ENCODE measurements around the gene SGTB. TPM values are rescaled to one million over a fixed set of nuclear protein-coding genes. Genes with fewer than 3 reads are reported as not detected.
"Not testable (repeated sequence)": the region's sequence is repeated elsewhere in the genome, so short reads cannot be mapped to it uniquely, and the experiment has no call there.

Gene SGTB
- polyA plus RNA-seq, 4 donors = 0.81 to 2.2 (median 2.1) TPM; not detected in 1

DNA sequence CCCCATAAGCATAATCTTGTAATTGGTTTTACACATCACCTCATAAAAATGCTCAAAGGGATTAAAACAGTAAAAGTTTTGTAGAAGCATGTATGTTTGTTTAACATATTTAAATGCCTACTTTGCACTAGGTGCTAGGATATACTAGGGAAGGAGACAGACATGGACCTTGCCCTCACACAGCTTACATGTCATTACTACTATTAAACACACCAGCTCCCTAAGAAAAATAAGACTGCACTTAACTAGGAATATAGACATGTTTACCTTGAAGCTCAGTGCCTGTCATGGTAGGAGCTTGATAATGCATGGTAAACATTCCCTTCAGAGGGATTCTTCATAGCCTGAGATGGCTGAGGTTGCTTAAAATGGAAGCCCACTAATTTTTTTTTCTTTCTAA is 90.9 kb downstream of the SGTB start:
- no peak overlapping the region for H3K4me3 ChIP-seq (ENCODE audit: low read depth in 1 of 3, low read length in 3 of 3)
- H3K27ac ChIP-seq (ENCODE audit: low read depth in 1 of 3, low read length in 2 of 3) = no peak overlapping the region
- H3K36me3 ChIP-seq (ENCODE audit: control insufficient read depth in 3 of 3, insufficient read depth in 2 of 3, low read depth in 1 of 3, low read length in 3 of 3) = peaks cover 0 to 8% (median 0%) of the 10 kb centered on the region in 3 donors
- FAIRE-seq (no peak), DNase-seq (peak in 1 of 2 donors; percentile 33)
- no peaks in the 10 kb centered on the region for H3K9me3 ChIP-seq (ENCODE audit: control insufficient read depth in 2 of 2, insufficient read depth in 1 of 2, low read depth in 1 of 2, low read length in 1 of 2)
- H3K27me3 ChIP-seq (ENCODE audit: control insufficient read depth in 3 of 3, insufficient read depth in 3 of 3, low read length in 3 of 3) = no peaks in the 10 kb centered on the region
- no peaks in the 10 kb centered on the region for H3K4me1 ChIP-seq (ENCODE audit: control insufficient read depth in 3 of 3, insufficient read depth in 2 of 3, low read depth in 1 of 3, low read length in 2 of 3)

DNA sequence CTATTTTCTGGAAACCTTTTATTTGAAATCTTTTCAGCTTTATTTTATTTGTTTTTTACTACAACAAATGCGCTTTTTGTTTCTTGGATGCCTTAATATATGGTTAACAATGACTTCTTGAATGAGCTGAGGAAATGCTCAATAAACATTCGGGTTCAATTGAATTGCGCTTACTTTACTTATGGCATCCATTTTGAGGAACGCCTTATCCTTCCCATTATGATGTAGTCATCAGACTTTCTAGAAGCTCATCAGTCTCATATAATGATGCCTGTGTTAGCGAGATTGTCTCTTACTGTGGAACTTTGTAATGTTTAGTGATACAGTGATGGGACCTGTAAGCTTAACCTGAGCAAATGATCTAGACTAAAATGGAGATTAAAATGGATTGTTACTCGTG is 96.2 kb downstream of the SGTB start:
- Histone ChIP-seq H3K27me3 (ENCODE audit: control insufficient read depth in 3 of 3, insufficient read depth in 3 of 3, low read length in 3 of 3) (no peaks in the 10 kb centered on the region), H3K4me1 (ENCODE audit: control insufficient read depth in 3 of 3, insufficient read depth in 2 of 3, low read depth in 1 of 3, low read length in 2 of 3) (peaks cover 2 to 5% (median 4%) of the 10 kb centered on the region in 3 donors), H3K27ac (ENCODE audit: low read depth in 1 of 3, low read length in 2 of 3) (peak overlapping the region in 1 of 3 donors; percentile 78), H3K36me3 (ENCODE audit: control insufficient read depth in 3 of 3, insufficient read depth in 2 of 3, low read depth in 1 of 3, low read length in 3 of 3) (peaks cover 0 to 7% (median 0%) of the 10 kb centered on the region in 3 donors), H3K9me3 (ENCODE audit: control insufficient read depth in 2 of 2, insufficient read depth in 1 of 2, low read depth in 1 of 2, low read length in 1 of 2) (no peaks in the 10 kb centered on the region), H3K4me3 (ENCODE audit: low read depth in 1 of 3, low read length in 3 of 3) (peak overlapping the region in 1 of 3 donors; percentile 90)
- WGBS, 3 donors = 37 to 56% (median 48%) methylated on average over 6 of the region's 6 CpGs
- FAIRE-seq = no peak
- DNase-seq = peak in 1 of 2 donors; percentile 9

GRCh38 chr5:65624571-65625555 is 97.0 kb downstream of the SGTB start, which contains the start of the genes SHLD3 and TRAPPC13:
Gene SHLD3 (plus strand): TSS chr5:65625027. CDS start chr5:65629588, 4,561 bp downstream.
Gene TRAPPC13 (plus strand): TSS chr5:65625027. CDS start chr5:65625061, 34 bp downstream.
- peak; percentile 90 to 95 for DNase-seq
- WGBS, 3 donors = 0 to 1% (median 0%) methylated on average over 36 of the region's 36 CpGs
- no peak for FAIRE-seq
- Histone ChIP-seq H3K9me3 (ENCODE audit: control insufficient read depth in 2 of 2, insufficient read depth in 1 of 2, low read depth in 1 of 2, low read length in 1 of 2) (no peaks in the 10 kb centered on the region), H3K4me1 (ENCODE audit: control insufficient read depth in 3 of 3, insufficient read depth in 2 of 3, low read depth in 1 of 3, low read length in 2 of 3) (peaks cover 2 to 5% (median 4%) of the 10 kb centered on the region in 3 donors), H3K27ac (ENCODE audit: low read depth in 1 of 3, low read length in 2 of 3) (peak within 1 kb of the TSS; percentile 66 to 94 (median 78)), H3K27me3 (ENCODE audit: control insufficient read depth in 3 of 3, insufficient read depth in 3 of 3, low read length in 3 of 3) (no peaks in the 10 kb centered on the region), H3K36me3 (ENCODE audit: control insufficient read depth in 3 of 3, insufficient read depth in 2 of 3, low read depth in 1 of 3, low read length in 3 of 3) (peaks cover 0 to 7% (median 0%) of the 10 kb centered on the region in 3 donors), H3K4me3 (ENCODE audit: low read depth in 1 of 3, low read length in 3 of 3) (peak within 1 kb of the TSS; percentile 90 to 98 (median 93))

DNA sequence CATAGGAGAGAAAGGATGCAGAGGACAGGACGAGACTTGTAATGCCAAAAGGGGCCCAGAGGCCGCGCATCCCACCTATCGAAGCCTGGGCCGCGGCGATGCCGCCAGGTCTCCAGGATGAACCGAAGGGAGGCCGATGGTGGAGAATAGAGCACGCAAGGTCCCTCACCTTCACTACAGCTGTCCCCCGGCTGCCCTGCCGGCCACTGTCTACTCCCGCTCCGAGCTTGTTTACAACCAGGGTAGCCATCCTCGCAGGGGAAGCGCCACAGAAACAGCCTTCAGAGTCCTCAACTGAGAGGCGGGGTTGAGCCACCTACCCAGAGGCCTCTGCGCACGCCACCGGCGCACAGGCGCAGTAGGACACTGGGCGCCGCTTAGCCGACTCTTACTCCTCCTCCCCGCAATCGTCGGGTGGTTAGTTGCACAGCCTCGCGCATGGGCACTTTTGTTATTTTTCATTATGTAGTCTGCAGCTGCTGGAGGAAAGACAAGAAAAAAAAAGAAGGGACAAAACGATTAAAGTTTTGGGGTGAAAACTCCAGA is 97.8 kb downstream of the SGTB start, which contains the start of gene TRIM23:
Gene TRIM23 (minus strand): TSS at position 309 of the 546 bp plus-strand sequence. CDS start 59 bp downstream, at position 250.
- H3K9me3 ChIP-seq (ENCODE audit: control insufficient read depth in 2 of 2, insufficient read depth in 1 of 2, low read depth in 1 of 2, low read length in 1 of 2) = no peaks in the 10 kb centered on the region
- peaks cover 2 to 5% (median 4%) of the 10 kb centered on the region in 3 donors for H3K4me1 ChIP-seq (ENCODE audit: control insufficient read depth in 3 of 3, insufficient read depth in 2 of 3, low read depth in 1 of 3, low read length in 2 of 3)
- H3K4me3 ChIP-seq (ENCODE audit: low read depth in 1 of 3, low read length in 3 of 3) = peak within 1 kb of the TSS; percentile 90 to 98 (median 93)
- H3K27ac ChIP-seq (ENCODE audit: low read depth in 1 of 3, low read length in 2 of 3) = peak within 1 kb of the TSS; percentile 66 to 94 (median 78)
- FAIRE-seq (no peak), DNase-seq (peak; percentile 95 to 97)
- H3K36me3 ChIP-seq (ENCODE audit: control insufficient read depth in 3 of 3, insufficient read depth in 2 of 3, low read depth in 1 of 3, low read length in 3 of 3) = peaks cover 0 to 7% (median 0%) of the 10 kb centered on the region in 3 donors
- H3K27me3 ChIP-seq (ENCODE audit: control insufficient read depth in 3 of 3, insufficient read depth in 3 of 3, low read length in 3 of 3) = no peaks in the 10 kb centered on the region
- WGBS, 3 donors = 0 to 1% (median 1%) methylated on average over 31 to 32 of the region's 32 CpGs

DNA sequence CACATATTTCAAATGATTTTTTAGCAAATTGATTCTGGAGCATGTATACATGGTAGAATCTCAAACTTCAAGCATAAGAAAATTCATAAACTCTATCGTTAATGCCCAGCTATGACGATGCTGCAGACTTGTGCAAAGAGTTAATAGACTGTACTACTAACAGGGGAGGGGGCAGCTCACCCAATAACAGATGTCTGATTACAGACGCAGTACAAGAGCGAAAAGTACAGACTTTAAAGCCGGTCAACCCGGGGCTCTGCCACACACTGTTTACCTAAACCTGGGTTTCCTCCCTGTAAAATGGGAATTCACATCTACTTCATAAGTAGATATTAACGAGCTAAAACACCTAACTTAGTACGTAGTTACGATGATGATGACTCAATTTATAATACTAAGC is 98.4 kb downstream of the SGTB start:
- peak overlapping the region in 2 of 3 donors; percentile 78 to 94 for H3K27ac ChIP-seq (ENCODE audit: low read depth in 1 of 3, low read length in 2 of 3)

GRCh38 chr5:65621961-65622360 is 99.9 kb downstream of the SGTB start:
- not testable (repeated sequence) for H3K36me3 ChIP-seq (ENCODE audit: control insufficient read depth in 3 of 3, insufficient read depth in 2 of 3, low read depth in 1 of 3, low read length in 3 of 3); H3K4me1 ChIP-seq (ENCODE audit: control insufficient read depth in 3 of 3, insufficient read depth in 2 of 3, low read depth in 1 of 3, low read length in 2 of 3); H3K27me3 ChIP-seq (ENCODE audit: control insufficient read depth in 3 of 3, insufficient read depth in 3 of 3, low read length in 3 of 3); H3K9me3 ChIP-seq (ENCODE audit: control insufficient read depth in 2 of 2, insufficient read depth in 1 of 2, low read depth in 1 of 2, low read length in 1 of 2); H3K4me3 ChIP-seq (ENCODE audit: low read depth in 1 of 3, low read length in 3 of 3); FAIRE-seq; H3K27ac ChIP-seq (ENCODE audit: low read depth in 1 of 3, low read length in 2 of 3); DNase-seq
- WGBS, 3 donors = 85 to 94% (median 86%) methylated on average over 4 of the region's 4 CpGs

More for the DNA sequence above, 98.4 kb downstream of the SGTB start:
- WGBS, 3 donors = 3 to 5% (median 4%) methylated on average over 9 of the region's 9 CpGs
- peaks cover 0 to 4% (median 0%) of the 10 kb centered on the region in 3 donors for H3K36me3 ChIP-seq (ENCODE audit: control insufficient read depth in 3 of 3, insufficient read depth in 2 of 3, low read depth in 1 of 3, low read length in 3 of 3)
- FAIRE-seq (no peak), DNase-seq (no peak)
- H3K4me3 ChIP-seq (ENCODE audit: low read depth in 1 of 3, low read length in 3 of 3) = peak overlapping the region; percentile 90 to 98 (median 93)
- H3K4me1 ChIP-seq (ENCODE audit: control insufficient read depth in 3 of 3, insufficient read depth in 2 of 3, low read depth in 1 of 3, low read length in 2 of 3) = peaks cover 2 to 5% (median 4%) of the 10 kb centered on the region in 3 donors
- no peaks in the 10 kb centered on the region for H3K9me3 ChIP-seq (ENCODE audit: control insufficient read depth in 2 of 2, insufficient read depth in 1 of 2, low read depth in 1 of 2, low read length in 1 of 2)
- no peaks in the 10 kb centered on the region for H3K27me3 ChIP-seq (ENCODE audit: control insufficient read depth in 3 of 3, insufficient read depth in 3 of 3, low read length in 3 of 3)

DNA sequence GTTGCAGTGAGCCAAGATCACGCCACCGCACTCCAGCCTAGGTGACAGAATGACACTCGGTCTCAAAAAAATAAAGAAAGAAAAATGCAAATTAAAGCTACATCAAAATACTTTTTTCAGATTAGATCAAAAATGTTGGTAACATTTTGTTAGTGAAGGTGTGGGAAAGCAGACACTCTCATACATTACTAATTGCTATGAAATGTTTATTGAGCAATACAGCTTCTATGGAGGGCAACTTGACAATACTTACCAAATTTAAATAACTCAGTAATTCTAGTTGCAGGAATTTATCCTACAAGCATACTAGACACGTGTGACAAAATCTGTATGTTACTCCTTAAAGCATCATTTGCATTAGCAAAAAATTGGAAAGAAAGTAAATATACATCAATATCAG is 101.9 kb downstream of the SGTB start:
- Histone ChIP-seq H3K36me3 (ENCODE audit: control insufficient read depth in 3 of 3, insufficient read depth in 2 of 3, low read depth in 1 of 3, low read length in 3 of 3) (peaks cover 0 to 8% (median 0%) of the 10 kb centered on the region in 3 donors), H3K4me3 (ENCODE audit: low read depth in 1 of 3, low read length in 3 of 3) (no peak overlapping the region), H3K4me1 (ENCODE audit: control insufficient read depth in 3 of 3, insufficient read depth in 2 of 3, low read depth in 1 of 3, low read length in 2 of 3) (peaks cover 2 to 5% (median 4%) of the 10 kb centered on the region in 3 donors), H3K9me3 (ENCODE audit: control insufficient read depth in 2 of 2, insufficient read depth in 1 of 2, low read depth in 1 of 2, low read length in 1 of 2) (no peaks in the 10 kb centered on the region), H3K27ac (ENCODE audit: low read depth in 1 of 3, low read length in 2 of 3) (no peak overlapping the region), H3K27me3 (ENCODE audit: control insufficient read depth in 3 of 3, insufficient read depth in 3 of 3, low read length in 3 of 3) (no peaks in the 10 kb centered on the region)
- WGBS, 3 donors = 94% methylated on average over 4 of the region's 4 CpGs
- DNase-seq = no peak
- no peak for FAIRE-seq

All from small intestine (tissue), 7 donors.